Measurements from ENCODE around the gene CDT1. TPM values are rescaled to one million over a fixed set of nuclear protein-coding genes. Genes with fewer than 3 reads are reported as not detected.
"Not testable (repeated sequence)": the region's sequence is repeated elsewhere in the genome, so short reads cannot be mapped to it uniquely, and the experiment has no call there.

Gene CDT1
- total RNA-seq, 1 experiment from 2014 or later, result 16.6 TPM

GRCh38 chr16:88787579-88788314 lies 15.8 kb upstream of the CDT1 start:
- intact Hi-C loops (cut with micrococcal nuclease), result no loop called here
- Mint-ChIP-seq H3K4me3 (ENCODE audit: unreplicated experiment) (no peak overlapping the region), H3K9me3 (ENCODE audit: unreplicated experiment) (no peaks in the 10 kb centered on the region), H3K27ac (ENCODE audit: low read depth, unreplicated experiment) (no peak overlapping the region), H3K36me3 (ENCODE audit: insufficient read depth, unreplicated experiment) (no peaks in the 10 kb centered on the region), H3K4me1 (ENCODE audit: insufficient read depth, unreplicated experiment) (peaks cover 9% of the 10 kb centered on the region), H3K27me3 (ENCODE audit: insufficient read depth, unreplicated experiment) (no peaks in the 10 kb centered on the region)
- POLR2A ChIA-PET, result interaction anchor here (0.6 to 1.4 kb wide), 5 partner anchors 12 to 870 kb away, joined by 3 to 4 read pairs (median 3); partner anchors contain the start of genes CHMP1A and SPATA33
- CTCF ChIA-PET, result interaction anchor here (0.6 to 3.2 kb wide), 6 partner anchors 21 to 827 kb away, joined by 3 to 21 read pairs (median 4); no protein-coding TSS in a partner anchor
- BruUV-seq (replicated peaks), result no TSS peak
- no peak for TF ChIP-seq CTCF (IDR thresholded peaks at IDR 0.05; ENCODE audit: unreplicated experiment)
- DNase-seq (ENCODE audit: unreplicated experiment), result no peak

GRCh38 chr16:88788749-88789148 lies 14.8 kb upstream of the CDT1 start:
- H3K27me3 Mint-ChIP-seq (ENCODE audit: insufficient read depth, unreplicated experiment); BruUV-seq (replicated peaks); H3K4me3 Mint-ChIP-seq (ENCODE audit: unreplicated experiment); DNase-seq (ENCODE audit: unreplicated experiment); intact Hi-C loops (cut with micrococcal nuclease); H3K4me1 Mint-ChIP-seq (ENCODE audit: insufficient read depth, unreplicated experiment); H3K36me3 Mint-ChIP-seq (ENCODE audit: insufficient read depth, unreplicated experiment); H3K9me3 Mint-ChIP-seq (ENCODE audit: unreplicated experiment); H3K27ac Mint-ChIP-seq (ENCODE audit: low read depth, unreplicated experiment): not testable (repeated sequence)
- ChIA-PET POLR2A (interaction anchor here (0.6 to 1.0 kb wide), 3 partner anchors 14 to 163 kb away, joined by 3 read pairs; no protein-coding TSS in a partner anchor), CTCF (interaction anchor here (0.6 to 0.9 kb wide), 3 partner anchors 16 to 826 kb away, joined by 3 to 4 read pairs (median 3); no protein-coding TSS in a partner anchor)

- CTCF ChIA-PET, result interaction anchor here (0.6 to 0.9 kb wide), 3 partner anchors 17 to 115 kb away, joined by 3 to 4 read pairs (median 3); no protein-coding TSS in a partner anchor
- Mint-ChIP-seq H3K36me3 (ENCODE audit: insufficient read depth, unreplicated experiment) (no peaks in the 10 kb centered on the region), H3K9me3 (ENCODE audit: unreplicated experiment) (no peaks in the 10 kb centered on the region), H3K27ac (ENCODE audit: low read depth, unreplicated experiment) (no peak overlapping the region), H3K4me1 (ENCODE audit: insufficient read depth, unreplicated experiment) (no peaks in the 10 kb centered on the region), H3K27me3 (ENCODE audit: insufficient read depth, unreplicated experiment) (no peaks in the 10 kb centered on the region), H3K4me3 (ENCODE audit: unreplicated experiment) (no peak overlapping the region)
- BruUV-seq (replicated peaks), result no TSS peak
- no peak for DNase-seq (ENCODE audit: unreplicated experiment)
- intact Hi-C loops (cut with micrococcal nuclease), result no loop called here
- POLR2A ChIA-PET, result no interaction called here
- no peak for TF ChIP-seq CTCF (IDR thresholded peaks at IDR 0.05; ENCODE audit: unreplicated experiment)
Measured at GRCh38 chr16:88789594-88789993, 14.0 kb upstream of the CDT1 start.

- H3K27me3 Mint-ChIP-seq (ENCODE audit: insufficient read depth, unreplicated experiment), result no peaks in the 10 kb centered on the region
- BruUV-seq (replicated peaks), result no TSS peak
- no peaks in the 10 kb centered on the region for H3K4me1 Mint-ChIP-seq (ENCODE audit: insufficient read depth, unreplicated experiment)
- no peak overlapping the region for H3K27ac Mint-ChIP-seq (ENCODE audit: low read depth, unreplicated experiment)
- no peak for DNase-seq (ENCODE audit: unreplicated experiment)
- no peaks in the 10 kb centered on the region for H3K9me3 Mint-ChIP-seq (ENCODE audit: unreplicated experiment)
- intact Hi-C loops (cut with micrococcal nuclease), result no loop called here
- H3K4me3 Mint-ChIP-seq (ENCODE audit: unreplicated experiment), result no peak overlapping the region
- no peak for TF ChIP-seq CTCF (IDR thresholded peaks at IDR 0.05; ENCODE audit: unreplicated experiment)
- CTCF ChIA-PET, result interaction anchor here (0.7 kb wide), 1 partner anchor 116 kb away, joined by 3 read pairs; no protein-coding TSS in a partner anchor
- H3K36me3 Mint-ChIP-seq (ENCODE audit: insufficient read depth, unreplicated experiment), result no peaks in the 10 kb centered on the region
- POLR2A ChIA-PET, result no interaction called here
Measured at GRCh38 chr16:88790312-88791211, 13.0 kb upstream of the CDT1 start.

All from MCF 10A (cell line).